ENCODE measurements around the gene SLC11A2. TPM values are rescaled to one million over a fixed set of nuclear protein-coding genes. Genes with fewer than 3 reads are reported as not detected.

Gene SLC11A2
- total RNA-seq, 1 donor from 2014 or later = 21.5 TPM

GRCh38 chr12:50947933-50948626 lies 78.1 kb downstream of the SLC11A2 start:
- TF ChIP-seq CTCF (IDR thresholded peaks at IDR 0.05) = no peak

DNA sequence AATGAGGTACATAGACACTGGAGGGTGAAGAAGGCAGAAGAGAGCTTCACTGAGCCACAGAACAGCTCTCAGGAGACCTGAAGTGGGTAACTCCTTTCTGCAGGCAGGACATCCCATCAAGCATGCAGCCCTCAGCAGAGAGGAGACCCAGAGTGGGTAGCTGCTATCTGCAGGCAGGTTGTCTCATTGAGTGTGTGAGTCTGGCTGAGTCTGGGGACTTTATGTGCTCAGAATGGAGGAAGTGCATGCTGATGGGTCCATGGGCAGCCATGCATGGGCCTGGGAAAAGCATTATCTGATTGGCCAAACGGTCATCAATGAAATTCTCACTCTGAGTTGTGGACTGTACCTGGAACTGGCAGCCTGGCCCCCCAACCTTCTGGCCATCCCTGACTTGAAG lies 88.5 kb downstream of the SLC11A2 start:
- Histone ChIP-seq H3K4me3 (no peak overlapping the region), H3K9me3 (no peaks in the 10 kb centered on the region), H3K27me3 (no peaks in the 10 kb centered on the region), H3K4me1 (peaks cover 5 to 31% of the 10 kb centered on the region in 2 donors), H3K36me3 (peaks cover 0 to 6% of the 10 kb centered on the region in 2 donors), H3K27ac (no peak overlapping the region)
- intact Hi-C loops (cut with DNase I) = no loop called here
- TF ChIP-seq CTCF (IDR thresholded peaks at IDR 0.05) = no peak
- no peak for DNase-seq (ENCODE audit: low spot score in 2 of 2)

More at GRCh38 chr12:50947933-50948626, 78.1 kb downstream of the SLC11A2 start:
- Histone ChIP-seq H3K4me3 (no peak overlapping the region), H3K36me3 (no peaks in the 10 kb centered on the region), H3K9me3 (no peaks in the 10 kb centered on the region), H3K4me1 (no peaks in the 10 kb centered on the region), H3K27ac (no peak overlapping the region), H3K27me3 (no peaks in the 10 kb centered on the region)
- DNase-seq (ENCODE audit: low spot score in 2 of 2) = no peak
- intact Hi-C loops (cut with DNase I) = no loop called here

- Histone ChIP-seq H3K27ac (no peak overlapping the region), H3K4me1 (peaks cover 5 to 33% of the 10 kb centered on the region in 2 donors), H3K4me3 (no peak overlapping the region), H3K9me3 (no peaks in the 10 kb centered on the region), H3K36me3 (peaks cover 2 to 9% of the 10 kb centered on the region in 2 donors), H3K27me3 (no peaks in the 10 kb centered on the region)
- intact Hi-C loops (cut with DNase I) = no loop called here
- TF ChIP-seq CTCF (IDR thresholded peaks at IDR 0.05) = no peak
- DNase-seq (ENCODE audit: low spot score in 2 of 2) = no peak
These were observed 89.2 kb downstream of the SLC11A2 start for GRCh38 chr12:50936821-50937530.

- TF ChIP-seq CTCF (IDR thresholded peaks at IDR 0.05) = no peak
- H3K36me3 ChIP-seq = peaks cover 19 to 27% of the 10 kb centered on the region in 2 donors
- intact Hi-C loops (cut with DNase I) = no loop called here
- DNase-seq (ENCODE audit: low spot score in 2 of 2) = no peak
- H3K4me3 ChIP-seq = peak overlapping the region in 1 of 2 donors; percentile 40
- H3K4me1 ChIP-seq = peaks cover 5 to 35% of the 10 kb centered on the region in 2 donors
- H3K9me3 ChIP-seq = no peaks in the 10 kb centered on the region
- peak overlapping the region; percentile 68 to 77 for H3K27ac ChIP-seq
- H3K27me3 ChIP-seq = no peaks in the 10 kb centered on the region
These were observed 91.0 kb downstream of the SLC11A2 start for GRCh38 chr12:50934981-50935807.

- Histone ChIP-seq H3K4me1 (peaks cover 5 to 32% of the 10 kb centered on the region in 2 donors), H3K4me3 (peak overlapping the region in 1 of 2 donors; percentile 40), H3K9me3 (no peaks in the 10 kb centered on the region), H3K27ac (peak overlapping the region; percentile 68 to 77), H3K36me3 (peaks cover 25 to 31% of the 10 kb centered on the region in 2 donors), H3K27me3 (no peaks in the 10 kb centered on the region)
- no peak for TF ChIP-seq CTCF (IDR thresholded peaks at IDR 0.05)
- intact Hi-C loops (cut with DNase I) = no loop called here
- no peak for DNase-seq (ENCODE audit: low spot score in 2 of 2)
These were observed 91.8 kb downstream of the SLC11A2 start for GRCh38 chr12:50934371-50934851.
